ENCODE measurements around the gene HEG1. TPM values are rescaled to one million over a fixed set of nuclear protein-coding genes. Genes with fewer than 3 reads are reported as not detected.

The HEG1 gene
- total RNA-seq, 2 donors from 2014 or later, result 14.6 to 47.0 TPM

- no peak for DNase-seq (ENCODE audit: low spot score)
- Mint-ChIP-seq H3K27ac (peak overlapping the region in 1 of 2 donors; percentile 53), H3K36me3 (peaks cover 4% of the 10 kb centered on the region), H3K4me3 (no peak overlapping the region), H3K9me3 (no peaks in the 10 kb centered on the region), H3K4me1 (ENCODE audit: low read depth in 2 of 2) (peaks cover 13 to 29% of the 10 kb centered on the region in 2 donors), H3K27me3 (no peaks in the 10 kb centered on the region)
- ATAC-seq, result no peak
Observed at GRCh38 chr3:125005676-125006075, 50.1 kb downstream of the HEG1 start.

- no peak overlapping the region for H3K4me3 Mint-ChIP-seq
- peaks cover 4% of the 10 kb centered on the region for H3K36me3 Mint-ChIP-seq
- no peak for DNase-seq (ENCODE audit: low spot score)
- peak; percentile 49 to 68 for ATAC-seq
- peak overlapping the region in 1 of 2 donors; percentile 53 for H3K27ac Mint-ChIP-seq
- H3K27me3 Mint-ChIP-seq, result no peaks in the 10 kb centered on the region
- H3K9me3 Mint-ChIP-seq, result no peaks in the 10 kb centered on the region
- peaks cover 8 to 25% of the 10 kb centered on the region in 2 donors for H3K4me1 Mint-ChIP-seq (ENCODE audit: low read depth in 2 of 2)
Observed at GRCh38 chr3:125005222-125005621, 50.6 kb downstream of the HEG1 start.

- Mint-ChIP-seq H3K9me3 (no peaks in the 10 kb centered on the region), H3K27ac (peak overlapping the region in 1 of 2 donors; percentile 15), H3K4me1 (ENCODE audit: low read depth in 2 of 2) (peaks cover 0 to 17% of the 10 kb centered on the region in 2 donors), H3K27me3 (no peaks in the 10 kb centered on the region), H3K36me3 (no peaks in the 10 kb centered on the region), H3K4me3 (no peak overlapping the region)
- DNase-seq (ENCODE audit: low spot score) (no peak), ATAC-seq (no peak)
Observed at GRCh38 chr3:125003859-125004595, 51.8 kb downstream of the HEG1 start.

- DNase-seq (ENCODE audit: low spot score) (no peak), ATAC-seq (no peak)
- H3K9me3 Mint-ChIP-seq, result no peaks in the 10 kb centered on the region
- peaks cover 0 to 19% of the 10 kb centered on the region in 2 donors for H3K4me1 Mint-ChIP-seq (ENCODE audit: low read depth in 2 of 2)
- H3K27ac Mint-ChIP-seq, result peak overlapping the region in 1 of 2 donors; percentile 15
- no peaks in the 10 kb centered on the region for H3K36me3 Mint-ChIP-seq
- no peaks in the 10 kb centered on the region for H3K27me3 Mint-ChIP-seq
- H3K4me3 Mint-ChIP-seq, result no peak overlapping the region
Observed at GRCh38 chr3:125003369-125003853, 52.4 kb downstream of the HEG1 start.

- Mint-ChIP-seq H3K27me3 (no peaks in the 10 kb centered on the region), H3K9me3 (no peaks in the 10 kb centered on the region), H3K4me1 (ENCODE audit: low read depth in 2 of 2) (peaks cover 0 to 20% of the 10 kb centered on the region in 2 donors), H3K36me3 (no peaks in the 10 kb centered on the region), H3K4me3 (no peak overlapping the region), H3K27ac (no peak overlapping the region)
- DNase-seq (ENCODE audit: low spot score), result no peak
- no peak for ATAC-seq
Observed at GRCh38 chr3:125002414-125003368, 53.1 kb downstream of the HEG1 start.

- Mint-ChIP-seq H3K4me3 (no peak overlapping the region), H3K4me1 (ENCODE audit: low read depth in 2 of 2) (peaks cover 0 to 20% of the 10 kb centered on the region in 2 donors), H3K9me3 (no peaks in the 10 kb centered on the region), H3K36me3 (peaks cover 6% of the 10 kb centered on the region), H3K27me3 (no peaks in the 10 kb centered on the region), H3K27ac (peak overlapping the region in 1 of 2 donors; percentile 70)
- ATAC-seq, result no peak
- DNase-seq (ENCODE audit: low spot score), result no peak
Observed at GRCh38 chr3:125001557-125002413, 54.0 kb downstream of the HEG1 start.

GRCh38 chr3:125000661-125001060 is 55.1 kb downstream of the HEG1 start:
- DNase-seq (ENCODE audit: low spot score), result no peak
- no peak overlapping the region for H3K27ac Mint-ChIP-seq
- peaks cover 6% of the 10 kb centered on the region for H3K36me3 Mint-ChIP-seq
- H3K4me1 Mint-ChIP-seq (ENCODE audit: low read depth in 2 of 2), result peaks cover 8 to 24% of the 10 kb centered on the region in 2 donors
- no peaks in the 10 kb centered on the region for H3K27me3 Mint-ChIP-seq
- H3K4me3 Mint-ChIP-seq, result no peak overlapping the region
- ATAC-seq, result no peak
- no peaks in the 10 kb centered on the region for H3K9me3 Mint-ChIP-seq

- H3K4me3 Mint-ChIP-seq, result no peak overlapping the region
- no peaks in the 10 kb centered on the region for H3K9me3 Mint-ChIP-seq
- peaks cover 6% of the 10 kb centered on the region for H3K36me3 Mint-ChIP-seq
- no peak overlapping the region for H3K27ac Mint-ChIP-seq
- DNase-seq (ENCODE audit: low spot score) (no peak), ATAC-seq (no peak)
- H3K27me3 Mint-ChIP-seq, result no peaks in the 10 kb centered on the region
- H3K4me1 Mint-ChIP-seq (ENCODE audit: low read depth in 2 of 2), result peaks cover 11 to 24% of the 10 kb centered on the region in 2 donors
Observed at GRCh38 chr3:124999897-125000435, 55.8 kb downstream of the HEG1 start.

- Mint-ChIP-seq H3K4me3 (no peak overlapping the region), H3K27ac (no peak overlapping the region), H3K4me1 (ENCODE audit: low read depth in 2 of 2) (peaks cover 11 to 24% of the 10 kb centered on the region in 2 donors), H3K9me3 (no peaks in the 10 kb centered on the region), H3K27me3 (no peaks in the 10 kb centered on the region), H3K36me3 (peaks cover 6% of the 10 kb centered on the region)
- ATAC-seq (no peak), DNase-seq (ENCODE audit: low spot score) (no peak)
Observed at GRCh38 chr3:124999317-124999716, 56.5 kb downstream of the HEG1 start.

- Mint-ChIP-seq H3K9me3 (no peaks in the 10 kb centered on the region), H3K27me3 (no peaks in the 10 kb centered on the region), H3K4me3 (no peak overlapping the region), H3K4me1 (ENCODE audit: low read depth in 2 of 2) (peaks cover 11 to 24% of the 10 kb centered on the region in 2 donors), H3K36me3 (peaks cover 6% of the 10 kb centered on the region), H3K27ac (peak overlapping the region in 1 of 2 donors; percentile 72)
- ATAC-seq, result no peak
- DNase-seq (ENCODE audit: low spot score), result no peak
Observed at GRCh38 chr3:124998247-124998630, 57.6 kb downstream of the HEG1 start.

GRCh38 chr3:124997303-124998246 is 58.2 kb downstream of the HEG1 start:
- Mint-ChIP-seq H3K4me3 (no peak overlapping the region), H3K9me3 (no peaks in the 10 kb centered on the region), H3K27ac (peak overlapping the region in 1 of 2 donors; percentile 72), H3K36me3 (peaks cover 6% of the 10 kb centered on the region), H3K4me1 (ENCODE audit: low read depth in 2 of 2) (peaks cover 11 to 24% of the 10 kb centered on the region in 2 donors), H3K27me3 (no peaks in the 10 kb centered on the region)
- no peak for ATAC-seq
- no peak for DNase-seq (ENCODE audit: low spot score)

- Mint-ChIP-seq H3K4me3 (peak overlapping the region; percentile 27), H3K27ac (peak overlapping the region in 1 of 2 donors; percentile 74), H3K9me3 (no peaks in the 10 kb centered on the region), H3K36me3 (peaks cover 6% of the 10 kb centered on the region), H3K27me3 (no peaks in the 10 kb centered on the region), H3K4me1 (ENCODE audit: low read depth in 2 of 2) (peaks cover 11 to 18% of the 10 kb centered on the region in 2 donors)
- DNase-seq (ENCODE audit: low spot score) (peak; percentile 69), ATAC-seq (peak; percentile 89 to 90)
Observed at GRCh38 chr3:124995460-124995994, 60.3 kb downstream of the HEG1 start.
